Motor neuron (in vitro differentiated cells): ENCODE measurements around the gene TKTL1. TPM values are rescaled to one million over a fixed set of nuclear protein-coding genes. Genes with fewer than 3 reads are reported as not detected.

Experiments used
- ATAC-seq, 8 experiments: fragments of 200-7000 bp; cut with Tn5 transposase; replicated peaks in 6 of 8; 2 replicates each; pipeline ENCODE4 v1.8.0; 2021; ENCODE audit warnings: mild to moderate bottlenecking in 8 of 8, moderate library complexity in 8 of 8
- H3K27ac ChIP-seq, 2 donors: fragments of 250-450 bp; sonication (Bioruptor Pico); 2 replicates each; pipeline ENCODE4 v1.9.0; 2021; ENCODE audit warnings: antibody characterized with exemption in 2 of 2, mild to moderate bottlenecking in 2 of 2, moderate library complexity in 1 of 2
- H3K4me1 ChIP-seq, 2 donors: fragments of 250-450 bp; sonication (Bioruptor Pico); replicated peaks in 1 of 2; 2 replicates each; pipeline ENCODE4 v1.6.1; 2021; ENCODE audit warnings: antibody characterized with exemption in 2 of 2, mild to moderate bottlenecking in 2 of 2, moderate library complexity in 1 of 2
- H3K4me3 ChIP-seq, 5 donors: fragments of 250-450 bp; sonication (Bioruptor Pico); 2 replicates each; pipeline ENCODE4 v1.9.0; 2021; ENCODE audit warnings: antibody characterized with exemption in 5 of 5, mild to moderate bottlenecking in 5 of 5, moderate library complexity in 4 of 5
- WGBS, 10 experiments: fragments of 450-650 bp; shearing (Covaris generic); methylation state at CpG; one replicate each; pipeline ENCODE4 v1.0.0; 2022; 5-methylcytosine and 5-hydroxymethylcytosine counted together
- in situ Hi-C, 9 experiments: fragments of 400-800 bp; cut with MboI; loops; one replicate each; pipeline ENCODE4 v1.15.0; 2021; ENCODE audit warnings: low sequenced_read_pairs in 9 of 9, low pct_unique_long_range_greater_than_20kb in 2 of 9; ENCODE audit not compliant: unreplicated experiment in 9 of 9
- total RNA-seq, 8 experiments: library from RNA; unstranded; fragments of 300-600 nt; gene quantifications; 2 replicates each; pipeline versions ENCODE4 v1.2.3 to v1.2.4, GENCODE V29; 2022

The TKTL1 gene
- total RNA-seq, 8 experiments from 2014 or later = 1.2 to 13.5 (median 7.5) TPM; not detected in 3

- H3K27ac ChIP-seq = no peak overlapping the region
- 100% methylated on average over 1 of the region's 3 CpGs; no CpG with 5 or more reads in 9 of the 10 experiments for WGBS, 10 experiments
- H3K4me1 ChIP-seq = peaks cover 0 to 8% of the 10 kb centered on the region in 2 donors
- in situ Hi-C loops = no loop called here
- no peak overlapping the region for H3K4me3 ChIP-seq
- no peak for ATAC-seq
Observed at GRCh38 chrX:154315416-154315815, 19.8 kb downstream of the TKTL1 start.

GRCh38 chrX:154317391-154317995, 21.9 kb downstream of the TKTL1 start:
- no peak overlapping the region for H3K27ac ChIP-seq
- no peak overlapping the region for H3K4me3 ChIP-seq
- WGBS, 10 experiments = 20 to 25% methylated on average over 1 to 4 of the region's 7 CpGs; no CpG with 5 or more reads in 8 of the 10 experiments
- ATAC-seq = peak in 4 of 8 experiments; percentile 18 to 72 (median 25)
- in situ Hi-C loops = no loop called here
- H3K4me1 ChIP-seq = peaks cover 0 to 8% of the 10 kb centered on the region in 2 donors

DNA sequence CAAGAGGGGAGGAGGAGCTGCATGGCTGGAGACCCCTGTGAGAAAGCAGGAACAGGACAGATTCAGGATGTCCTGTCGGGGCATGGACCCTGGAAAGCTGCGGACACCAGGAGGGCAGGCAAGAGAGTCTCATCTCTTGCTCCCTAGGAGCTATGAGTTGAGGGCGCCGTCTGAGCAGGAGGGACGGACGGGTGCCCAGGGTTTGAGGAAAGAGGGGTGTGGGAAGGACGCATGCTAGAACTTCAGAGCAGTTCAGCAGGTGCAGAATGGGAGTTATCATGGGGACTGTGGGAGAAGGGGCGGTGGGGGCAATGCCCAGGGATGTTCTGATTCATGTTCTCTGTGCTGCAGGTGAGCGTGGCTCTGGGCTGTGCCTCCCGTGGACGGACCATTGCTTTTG, 24.8 kb downstream of the TKTL1 start:
- Histone ChIP-seq H3K4me1 (no peaks in the 10 kb centered on the region), H3K4me3 (no peak overlapping the region), H3K27ac (no peak overlapping the region)
- in situ Hi-C loops = no loop called here
- no peak for ATAC-seq
- 45 to 80% methylated on average over 1 to 4 of the region's 11 CpGs; no CpG with 5 or more reads in 8 of the 10 experiments for WGBS, 10 experiments

- 100% methylated on average over 1 of the region's 7 CpGs; no CpG with 5 or more reads in 9 of the 10 experiments for WGBS, 10 experiments
- no peak for ATAC-seq
- in situ Hi-C loops = no loop called here
Observed at GRCh38 chrX:154321152-154321551, 25.6 kb downstream of the TKTL1 start.

DNA sequence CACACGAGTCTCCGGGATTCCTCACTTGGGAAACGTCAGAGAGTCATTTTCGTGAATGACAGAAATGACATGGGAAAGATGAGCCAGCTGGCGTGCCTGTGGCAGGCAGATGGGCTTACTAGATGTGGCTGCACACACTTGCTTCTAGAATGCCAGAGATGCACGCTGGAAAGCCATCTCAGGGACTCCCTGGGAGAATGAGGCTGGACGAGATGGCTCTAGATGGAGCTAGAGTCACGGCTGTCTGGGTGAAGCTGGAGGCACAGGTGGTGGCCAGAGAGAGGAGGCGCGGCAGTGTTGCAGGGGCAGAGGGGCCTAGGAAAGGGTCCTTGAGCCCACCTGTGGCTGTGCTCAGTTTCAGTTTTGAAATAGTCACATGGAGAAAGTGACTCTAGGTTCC, 26.0 kb downstream of the TKTL1 start:
- H3K4me1 ChIP-seq = no peaks in the 10 kb centered on the region
- in situ Hi-C loops = no loop called here
- H3K27ac ChIP-seq = no peak overlapping the region
- no peak overlapping the region for H3K4me3 ChIP-seq
- WGBS, 10 experiments = 43% methylated on average over 2 of the region's 10 CpGs; no CpG with 5 or more reads in 9 of the 10 experiments
- peak in 3 of 8 experiments; percentile 31 to 87 (median 58) for ATAC-seq

More at GRCh38 chrX:154321152-154321551, 25.6 kb downstream of the TKTL1 start:
- Histone ChIP-seq H3K27ac (no peak overlapping the region), H3K4me1 (no peaks in the 10 kb centered on the region), H3K4me3 (no peak overlapping the region)

DNA sequence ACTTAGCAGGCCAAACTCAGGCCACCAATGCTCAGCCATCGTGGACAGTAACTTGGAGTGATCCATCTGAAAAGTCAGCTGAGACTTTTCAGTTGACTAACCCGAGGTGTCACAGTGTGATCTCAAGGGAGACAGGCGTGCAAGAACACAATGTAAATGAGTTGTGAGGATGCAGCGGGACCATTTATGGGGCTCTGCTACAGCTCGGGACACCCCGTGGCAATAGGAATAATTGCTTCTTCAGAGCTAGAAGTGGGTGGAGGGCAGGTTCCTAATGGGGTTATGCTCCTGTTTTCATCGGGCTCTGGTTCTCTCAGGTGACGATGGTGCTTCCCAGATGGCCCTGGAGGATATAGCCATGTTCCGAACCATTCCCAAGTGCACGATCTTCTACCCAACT, 27.3 kb downstream of the TKTL1 start:
- WGBS, 10 experiments = 0 to 74% (median 44%) methylated on average over 1 to 9 of the region's 10 CpGs; no CpG with 5 or more reads in 6 of the 10 experiments
- H3K27ac ChIP-seq = no peak overlapping the region
- no peaks in the 10 kb centered on the region for H3K4me1 ChIP-seq
- ATAC-seq = no peak
- H3K4me3 ChIP-seq = no peak overlapping the region
- in situ Hi-C loops = no loop called here

DNA sequence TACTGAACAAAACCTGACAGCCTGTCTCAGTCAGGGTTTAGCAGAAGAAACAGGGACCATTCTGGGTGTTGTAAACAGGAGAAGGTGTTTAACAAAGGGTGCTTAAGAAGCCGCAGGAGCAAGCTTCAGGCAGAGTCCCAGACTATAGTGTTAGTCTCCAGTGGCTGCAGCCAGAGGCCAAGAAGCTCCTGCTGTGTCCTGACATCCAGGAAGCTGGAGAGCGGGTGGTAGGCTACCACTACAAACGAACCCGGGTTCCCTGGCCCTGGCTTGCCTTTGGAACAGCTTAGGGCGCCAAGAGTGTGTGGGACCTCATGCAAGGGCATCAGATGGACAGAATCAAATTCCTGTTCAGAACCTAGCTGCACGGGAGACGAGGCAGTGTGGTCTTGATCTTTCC, 27.9 kb downstream of the TKTL1 start:
- no peak overlapping the region for H3K4me3 ChIP-seq
- no peaks in the 10 kb centered on the region for H3K4me1 ChIP-seq
- H3K27ac ChIP-seq = no peak overlapping the region
- in situ Hi-C loops = no loop called here
- WGBS, 10 experiments = 48 to 60% (median 60%) methylated on average over 1 to 4 of the region's 7 CpGs; no CpG with 5 or more reads in 7 of the 10 experiments
- no peak for ATAC-seq

- 30 to 89% (median 68%) methylated on average over 1 to 5 of the region's 8 CpGs; no CpG with 5 or more reads in 6 of the 10 experiments for WGBS, 10 experiments
- in situ Hi-C loops = no loop called here
- H3K27ac ChIP-seq = no peak overlapping the region
- no peaks in the 10 kb centered on the region for H3K4me1 ChIP-seq
- no peak for ATAC-seq
- H3K4me3 ChIP-seq = no peak overlapping the region
Observed at GRCh38 chrX:154325541-154325940, 29.9 kb downstream of the TKTL1 start.

DNA sequence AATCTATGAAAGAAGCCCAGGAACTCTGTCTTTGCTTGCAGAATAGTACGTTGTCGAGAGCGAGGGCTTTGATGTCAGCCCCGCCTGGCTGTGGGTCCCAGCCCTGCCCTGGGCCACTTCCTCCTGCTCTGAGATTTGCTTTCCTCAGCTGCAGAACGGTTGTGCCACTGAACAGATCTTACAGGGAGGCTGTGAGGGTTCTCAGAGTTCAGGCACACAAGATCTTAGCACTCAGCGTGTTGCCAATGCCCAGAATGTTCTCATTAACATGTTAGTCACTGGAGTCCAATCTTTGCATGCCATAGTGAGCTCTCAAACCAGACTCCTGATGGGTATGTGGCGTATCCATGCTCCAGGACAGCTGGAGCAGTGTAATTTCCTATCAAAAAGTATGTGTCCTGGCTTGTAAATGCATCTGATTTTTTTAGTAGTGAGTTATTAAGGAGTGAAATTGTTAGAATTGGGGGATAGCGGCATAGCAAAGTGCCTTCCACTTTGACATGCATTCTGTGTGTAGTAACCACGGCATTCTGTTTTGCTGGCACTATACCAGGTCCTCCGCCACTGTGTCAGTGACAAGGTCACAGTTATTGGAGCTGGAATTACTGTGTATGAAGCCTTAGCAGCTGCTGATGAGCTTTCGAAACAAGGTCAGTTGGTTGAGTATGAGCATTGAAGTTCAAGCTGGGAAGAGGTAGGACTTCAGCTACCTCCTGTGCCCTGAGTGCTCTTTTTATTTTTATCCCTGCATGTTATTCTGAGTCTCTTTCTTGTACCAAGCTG, 31.6 kb downstream of the TKTL1 start:
- WGBS, 10 experiments = 23 to 100% (median 68%) methylated on average over 1 to 4 of the region's 11 CpGs; no CpG with 5 or more reads in 6 of the 10 experiments
- ATAC-seq = peak in 5 of 8 experiments; percentile 27 to 95 (median 49)
- H3K4me3 ChIP-seq = no peak overlapping the region
- H3K27ac ChIP-seq = no peak overlapping the region
- in situ Hi-C loops = no loop called here
- H3K4me1 ChIP-seq = no peaks in the 10 kb centered on the region

- Histone ChIP-seq H3K27ac (no peak overlapping the region), H3K4me3 (no peak overlapping the region), H3K4me1 (no peaks in the 10 kb centered on the region)
- WGBS, 10 experiments = 64 to 67% methylated on average over 3 to 4 of the region's 5 CpGs; no CpG with 5 or more reads in 8 of the 10 experiments
- in situ Hi-C loops = no loop called here
- no peak for ATAC-seq
Observed at GRCh38 chrX:154328646-154329045, 33.1 kb downstream of the TKTL1 start.

- peak in 3 of 8 experiments; percentile 32 to 47 (median 35) for ATAC-seq
- H3K4me3 ChIP-seq = no peak overlapping the region
- 24 to 73% methylated on average over 3 to 7 of the region's 10 CpGs; no CpG with 5 or more reads in 8 of the 10 experiments for WGBS, 10 experiments
- in situ Hi-C loops = no loop called here
- H3K27ac ChIP-seq = no peak overlapping the region
- no peaks in the 10 kb centered on the region for H3K4me1 ChIP-seq
Observed at GRCh38 chrX:154329294-154329693, 33.7 kb downstream of the TKTL1 start.

GRCh38 chrX:154332561-154332960, 37.0 kb downstream of the TKTL1 start:
- no peak overlapping the region for H3K27ac ChIP-seq
- H3K4me3 ChIP-seq = no peak overlapping the region
- in situ Hi-C loops = no loop called here
- WGBS, 10 experiments = 61% methylated on average over 5 of the region's 29 CpGs; no CpG with 5 or more reads in 9 of the 10 experiments
- no peaks in the 10 kb centered on the region for H3K4me1 ChIP-seq
- ATAC-seq = no peak

DNA sequence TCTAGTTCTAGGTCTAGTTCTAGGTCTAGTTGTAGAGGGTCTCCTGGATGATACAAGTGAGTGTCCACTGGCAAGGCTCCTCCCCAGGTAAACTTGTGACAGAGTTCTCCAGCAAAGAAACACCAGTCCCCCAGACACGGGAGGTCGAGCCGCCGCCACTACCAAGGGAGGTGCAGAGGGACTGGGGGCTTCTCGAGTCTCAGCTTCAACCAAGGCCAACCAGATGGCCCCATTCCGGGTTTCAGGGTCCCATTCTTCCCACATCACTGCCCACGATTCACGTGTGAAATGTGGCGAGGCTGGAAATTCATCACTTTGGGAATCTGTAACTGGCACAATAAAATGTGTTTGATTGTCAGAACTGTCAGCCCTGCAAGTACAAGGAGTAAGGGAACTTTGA, 37.5 kb downstream of the TKTL1 start:
- no peak for ATAC-seq
- 60 to 80% (median 72%) methylated on average over 1 to 4 of the region's 9 CpGs; no CpG with 5 or more reads in 7 of the 10 experiments for WGBS, 10 experiments
- in situ Hi-C loops = no loop called here
- H3K4me1 ChIP-seq = no peaks in the 10 kb centered on the region
- H3K27ac ChIP-seq = no peak overlapping the region
- no peak overlapping the region for H3K4me3 ChIP-seq
